ENCODE results near the gene UQCC2.

The UQCC2 gene

GRCh38 chr6:33711140-33712129 lies at the start of gene UQCC2:
Gene UQCC2, minus strand, starts transcription at chr6:33711700. Its CDS starts 14 bp downstream, at chr6:33711686.
- Histone ChIP-seq H3K27me3 (ENCODE audit: control insufficient read depth, low read length) (no peaks in the 10 kb centered on the region), H3K4me1 (ENCODE audit: control insufficient read depth, low read length) (peaks cover 34% of the 10 kb centered on the region), H4K20me1 (ENCODE audit: control insufficient read depth, insufficient read depth, low read depth, low read length) (no peaks in the 10 kb centered on the region), H3K4me2 (ENCODE audit: low read length) (peak within 1 kb of the TSS; percentile 94), H3K9me3 (ENCODE audit: control insufficient read depth, insufficient read depth, low read length) (no peaks in the 10 kb centered on the region), H3K4me3 (ENCODE audit: low read length) (peak within 1 kb of the TSS; percentile 82), H3K36me3 (ENCODE audit: control insufficient read depth, low read length) (peaks cover 38% of the 10 kb centered on the region), H3F3A (ENCODE audit: control insufficient read depth, insufficient read depth) (peaks cover 2% of the 10 kb centered on the region), H3K79me2 (ENCODE audit: control insufficient read depth, low read length) (peaks cover 28% of the 10 kb centered on the region), H3K27ac (ENCODE audit: low read depth, low read length) (peak within 1 kb of the TSS; percentile 91), H3K9me2 (replicated peaks; ENCODE audit: control insufficient read depth, low read length) (no peaks in the 10 kb centered on the region)
- peak; percentile 65 for TF ChIP-seq CTCF (IDR thresholded peaks at IDR 0.05; ENCODE audit: low read depth, low read length, poor library complexity, severe bottlenecking)
- TF ChIP-seq EZH2phosphoT487 (IDR thresholded peaks at IDR 0.05; ENCODE audit: borderline replicate concordance, low read length) = no peak

- Histone ChIP-seq H3K9me3 (ENCODE audit: control insufficient read depth, insufficient read depth, low read length) (no peaks in the 10 kb centered on the region), H3K4me3 (ENCODE audit: low read length) (no peak overlapping the region), H3K4me2 (ENCODE audit: low read length) (no peak overlapping the region), H3F3A (ENCODE audit: control insufficient read depth, insufficient read depth) (no peaks in the 10 kb centered on the region), H3K36me3 (ENCODE audit: control insufficient read depth, low read length) (no peaks in the 10 kb centered on the region), H3K27me3 (ENCODE audit: control insufficient read depth, low read length) (peaks cover 6% of the 10 kb centered on the region; the same call in 1 of the 2 replicates), H4K20me1 (ENCODE audit: control insufficient read depth, insufficient read depth, low read depth, low read length) (no peaks in the 10 kb centered on the region), H3K9me2 (replicated peaks; ENCODE audit: control insufficient read depth, low read length) (no peaks in the 10 kb centered on the region), H3K4me1 (ENCODE audit: control insufficient read depth, low read length) (peaks cover 9% of the 10 kb centered on the region), H3K27ac (ENCODE audit: low read depth, low read length) (no peak overlapping the region), H3K79me2 (ENCODE audit: control insufficient read depth, low read length) (no peaks in the 10 kb centered on the region)
- no peak for TF ChIP-seq CTCF (IDR thresholded peaks at IDR 0.05; ENCODE audit: low read depth, low read length, poor library complexity, severe bottlenecking)
- no peak for TF ChIP-seq EZH2phosphoT487 (IDR thresholded peaks at IDR 0.05; ENCODE audit: borderline replicate concordance, low read length)
Observed at GRCh38 chr6:33759887-33760629, 48.6 kb upstream of the UQCC2 start.

GRCh38 chr6:33758815-33759216 lies 47.3 kb upstream of the UQCC2 start:
- Histone ChIP-seq H3K4me1 (ENCODE audit: control insufficient read depth, low read length) (peaks cover 14% of the 10 kb centered on the region), H3K27me3 (ENCODE audit: control insufficient read depth, low read length) (peaks cover 6% of the 10 kb centered on the region; the same call in 1 of the 2 replicates), H3K79me2 (ENCODE audit: control insufficient read depth, low read length) (no peaks in the 10 kb centered on the region), H3K4me3 (ENCODE audit: low read length) (no peak overlapping the region), H3K27ac (ENCODE audit: low read depth, low read length) (no peak overlapping the region), H3K9me2 (replicated peaks; ENCODE audit: control insufficient read depth, low read length) (no peaks in the 10 kb centered on the region), H3K9me3 (ENCODE audit: control insufficient read depth, insufficient read depth, low read length) (no peaks in the 10 kb centered on the region), H3K36me3 (ENCODE audit: control insufficient read depth, low read length) (no peaks in the 10 kb centered on the region), H3F3A (ENCODE audit: control insufficient read depth, insufficient read depth) (no peaks in the 10 kb centered on the region), H3K4me2 (ENCODE audit: low read length) (no peak overlapping the region), H4K20me1 (ENCODE audit: control insufficient read depth, insufficient read depth, low read depth, low read length) (no peaks in the 10 kb centered on the region)
- TF ChIP-seq CTCF (IDR thresholded peaks at IDR 0.05; ENCODE audit: low read depth, low read length, poor library complexity, severe bottlenecking) (no peak), EZH2phosphoT487 (IDR thresholded peaks at IDR 0.05; ENCODE audit: borderline replicate concordance, low read length) (no peak)
